MM.1S (cell line): ENCODE data around the gene SIL1.

ENCODE experiments used
- DNase-seq: peaks from one replicate; pipeline ENCODE4 v3.0.0-alpha.2; 2015
- H2AFZ ChIP-seq: fragments of 300-600 bp; sonication (generic); 2 replicates; pipeline ENCODE4 v1.6.0; 2016; ENCODE audit warnings: antibody characterized with exemption, low read length
- H3F3A ChIP-seq: fragments of 300-600 bp; sonication (generic); 2 replicates; pipeline ENCODE4 v1.6.1; 2016; ENCODE audit warnings: mild to moderate bottlenecking, antibody characterized with exemption, low read length, moderate library complexity, mixed read lengths; ENCODE audit not compliant: insufficient read depth
- H3K27ac ChIP-seq: fragments of 300-600 bp; sonication (generic); 2 replicates; pipeline ENCODE4 v1.5.1; 2016; ENCODE audit warnings: mild to moderate bottlenecking, low read length
- H3K27me3 ChIP-seq: fragments of 300-600 bp; sonication (generic); replicated peaks from 2 replicates; pipeline ENCODE4 v1.6.0; 2016; ENCODE audit warnings: low read length; ENCODE audit not compliant: insufficient read depth
- H3K36me3 ChIP-seq: fragments of 300-600 bp; sonication (generic); replicated peaks from 2 replicates; pipeline ENCODE4 v1.6.1; 2016; ENCODE audit warnings: mild to moderate bottlenecking, low read length, mixed read lengths; ENCODE audit not compliant: insufficient read depth
- H3K4me1 ChIP-seq: fragments of 300-600 bp; sonication (generic); 2 replicates; pipeline ENCODE4 v1.6.1; 2016; ENCODE audit warnings: low read length, mixed read lengths
- H3K4me2 ChIP-seq: fragments of 300-600 bp; sonication (generic); 2 replicates; pipeline ENCODE4 v1.6.0; 2016; ENCODE audit warnings: low read depth, low read length
- H3K4me3 ChIP-seq: fragments of 300-600 bp; sonication (generic); 2 replicates; pipeline ENCODE4 v1.5.1; 2016; ENCODE audit warnings: low read length, mixed read lengths
- H3K79me2 ChIP-seq: fragments of 300-600 bp; sonication (generic); 2 replicates; pipeline ENCODE4 v1.6.1; 2016; ENCODE audit warnings: mixed run types, low read length, mixed read lengths
- H3K9ac ChIP-seq: fragments of 300-600 bp; sonication (generic); 2 replicates; pipeline ENCODE4 v1.6.1; 2016; ENCODE audit warnings: low read length, mixed read lengths
- H3K9me2 ChIP-seq: fragments of 300-600 bp; sonication (generic); replicated peaks from 2 replicates; pipeline ENCODE4 v1.6.1; 2016; ENCODE audit warnings: mild to moderate bottlenecking, low read length, mixed read lengths; ENCODE audit not compliant: insufficient read depth
- H3K9me3 ChIP-seq: fragments of 300-600 bp; sonication (generic); replicated peaks from 2 replicates; pipeline ENCODE4 v1.6.1; 2016; ENCODE audit warnings: mild to moderate bottlenecking, low read length, mixed read lengths; ENCODE audit not compliant: insufficient read depth
- H4K20me1 ChIP-seq: fragments of 300-600 bp; sonication (generic); 2 replicates; pipeline ENCODE4 v1.6.1; 2016; ENCODE audit warnings: mild to moderate bottlenecking, low read length, moderate library complexity, mixed read lengths; ENCODE audit not compliant: insufficient read depth
- EZH2 ChIP-seq: fragments of 300-600 bp; sonication (generic); optimal IDR thresholded peaks from 2 replicates; pipeline ENCODE3; 2017; ENCODE audit warnings: low read depth, mild to moderate bottlenecking, antibody characterized with exemption, low read length, mixed read lengths
- EZH2phosphoT487 ChIP-seq: fragments of 300-600 bp; sonication (generic); IDR thresholded peaks from 2 replicates; pipeline ENCODE4 v1.6.1; 2018; ENCODE audit warnings: antibody characterized with exemption, low read length
- TF ChIP-seq, protein P1 (sequence below): fragments of 300-600 bp; sonication (generic); IDR thresholded peaks from 2 replicates; pipeline ENCODE4 v1.5.1; 2016; ENCODE audit warnings: antibody characterized with exemption, low read length, mixed read lengths

Gene SIL1

DNA sequence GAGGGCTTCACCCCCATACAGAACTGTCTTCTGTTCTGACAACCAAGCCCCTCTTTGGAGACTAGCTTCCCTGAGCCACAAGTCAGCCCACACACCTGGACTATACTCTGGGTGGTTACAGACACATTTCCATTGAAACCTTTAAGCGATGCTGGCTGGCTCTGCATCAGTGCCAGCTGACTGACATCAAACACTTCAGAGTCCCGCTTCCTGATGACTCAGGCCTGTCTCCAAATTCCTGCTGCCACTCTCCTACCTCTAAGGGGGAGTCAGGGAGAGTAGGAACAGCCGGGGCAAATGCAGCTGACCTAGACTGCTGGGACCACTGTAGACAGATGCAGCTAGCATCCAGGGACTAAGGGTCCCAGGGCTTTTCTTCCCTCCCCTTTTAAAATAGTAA, 59.4 kb downstream of the SIL1 start:
- TF ChIP-seq EZH2 (no peak), EZH2phosphoT487 (no peak)
- TF ChIP-seq, protein P1, sequence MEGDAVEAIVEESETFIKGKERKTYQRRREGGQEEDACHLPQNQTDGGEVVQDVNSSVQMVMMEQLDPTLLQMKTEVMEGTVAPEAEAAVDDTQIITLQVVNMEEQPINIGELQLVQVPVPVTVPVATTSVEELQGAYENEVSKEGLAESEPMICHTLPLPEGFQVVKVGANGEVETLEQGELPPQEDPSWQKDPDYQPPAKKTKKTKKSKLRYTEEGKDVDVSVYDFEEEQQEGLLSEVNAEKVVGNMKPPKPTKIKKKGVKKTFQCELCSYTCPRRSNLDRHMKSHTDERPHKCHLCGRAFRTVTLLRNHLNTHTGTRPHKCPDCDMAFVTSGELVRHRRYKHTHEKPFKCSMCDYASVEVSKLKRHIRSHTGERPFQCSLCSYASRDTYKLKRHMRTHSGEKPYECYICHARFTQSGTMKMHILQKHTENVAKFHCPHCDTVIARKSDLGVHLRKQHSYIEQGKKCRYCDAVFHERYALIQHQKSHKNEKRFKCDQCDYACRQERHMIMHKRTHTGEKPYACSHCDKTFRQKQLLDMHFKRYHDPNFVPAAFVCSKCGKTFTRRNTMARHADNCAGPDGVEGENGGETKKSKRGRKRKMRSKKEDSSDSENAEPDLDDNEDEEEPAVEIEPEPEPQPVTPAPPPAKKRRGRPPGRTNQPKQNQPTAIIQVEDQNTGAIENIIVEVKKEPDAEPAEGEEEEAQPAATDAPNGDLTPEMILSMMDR = no peak
- Histone ChIP-seq H3K9me3 (no peaks in the 10 kb centered on the region), H3K79me2 (0 out of 2 replicates have a peak, but pooled peaks cover 7% of the 10 kb centered on the region), H3K4me3 (no peak overlapping the region), H3K27ac (no peak overlapping the region), H3K4me2 (no peak overlapping the region), H3K27me3 (no peaks in the 10 kb centered on the region), H3F3A (peaks cover 8% of the 10 kb centered on the region; the same call in 1 of the 2 replicates), H4K20me1 (no peaks in the 10 kb centered on the region), H3K9ac (no peak overlapping the region), H3K36me3 (no peaks in the 10 kb centered on the region), H3K4me1 (peaks cover 23% of the 10 kb centered on the region), H2AFZ (no peak overlapping the region), H3K9me2 (no peaks in the 10 kb centered on the region)
- no peak for DNase-seq

- DNase-seq = no peak
- H3K4me2 ChIP-seq = no peak overlapping the region
- H2AFZ ChIP-seq = no peak overlapping the region
- no peaks in the 10 kb centered on the region for H3K27me3 ChIP-seq
- H3K4me1 ChIP-seq = peaks cover 23% of the 10 kb centered on the region
- no peak overlapping the region for H3K4me3 ChIP-seq
- H3K9me2 ChIP-seq = no peaks in the 10 kb centered on the region
- H3F3A ChIP-seq = peaks cover 8% of the 10 kb centered on the region; the same call in 1 of the 2 replicates
- TF ChIP-seq, protein P1 = no peak
- TF ChIP-seq EZH2phosphoT487 = no peak
- no peak for TF ChIP-seq EZH2
- H3K36me3 ChIP-seq = no peaks in the 10 kb centered on the region
- H3K79me2 ChIP-seq = 0 out of 2 replicates have a peak, but pooled peaks cover 7% of the 10 kb centered on the region
- no peaks in the 10 kb centered on the region for H4K20me1 ChIP-seq
- H3K9ac ChIP-seq = no peak overlapping the region
- no peak overlapping the region for H3K27ac ChIP-seq
- no peaks in the 10 kb centered on the region for H3K9me3 ChIP-seq
Measured at GRCh38 chr5:139138109-139138508, 60.1 kb downstream of the SIL1 start.

GRCh38 chr5:139137697-139138096, 60.5 kb downstream of the SIL1 start:
- Histone ChIP-seq H3K9me2 (no peaks in the 10 kb centered on the region), H3K27me3 (no peaks in the 10 kb centered on the region), H3K79me2 (0 out of 2 replicates have a peak, but pooled peaks cover 7% of the 10 kb centered on the region), H3K9me3 (no peaks in the 10 kb centered on the region), H3K27ac (no peak overlapping the region), H3F3A (peaks cover 8% of the 10 kb centered on the region; the same call in 1 of the 2 replicates), H4K20me1 (no peaks in the 10 kb centered on the region), H3K4me2 (no peak overlapping the region), H3K4me1 (peaks cover 23% of the 10 kb centered on the region), H3K9ac (no peak overlapping the region), H2AFZ (no peak overlapping the region), H3K4me3 (no peak overlapping the region), H3K36me3 (no peaks in the 10 kb centered on the region)
- DNase-seq = no peak
- TF ChIP-seq EZH2 (no peak), EZH2phosphoT487 (no peak)
- TF ChIP-seq, protein P1 = no peak
